Prostate gland (tissue), 2 donors: ENCODE data around the gene OR10A2.

Experiments
- POLR2A ChIP-seq: fragments of 450-650 bp; IDR thresholded peaks from one replicate; pipeline ENCODE4 v1.6.1; 2016; ENCODE audit warnings: antibody characterized with exemption, mild to moderate bottlenecking
- POLR2AphosphoS5 ChIP-seq: sonication (generic); formaldehyde crosslinking; IDR thresholded peaks from one replicate; pipeline ENCODE4 v1.6.1; 2017; ENCODE audit warnings: antibody characterized with exemption
- TF ChIP-seq, protein P1 (sequence below), 4 experiments: fragments of 200-600 bp in 2 of 4; fragments of 450-650 bp in 2 of 4; sonication (generic) in 2 of 4; IDR thresholded peaks; 1 replicate in 3 of 4; 2 replicates in 1 of 4; pipeline ENCODE4 v1.5.1; 2016 to 2019; ENCODE audit warnings: antibody characterized with exemption in 4 of 4, mild to moderate bottlenecking in 2 of 4, moderate library complexity in 2 of 4

DNA sequence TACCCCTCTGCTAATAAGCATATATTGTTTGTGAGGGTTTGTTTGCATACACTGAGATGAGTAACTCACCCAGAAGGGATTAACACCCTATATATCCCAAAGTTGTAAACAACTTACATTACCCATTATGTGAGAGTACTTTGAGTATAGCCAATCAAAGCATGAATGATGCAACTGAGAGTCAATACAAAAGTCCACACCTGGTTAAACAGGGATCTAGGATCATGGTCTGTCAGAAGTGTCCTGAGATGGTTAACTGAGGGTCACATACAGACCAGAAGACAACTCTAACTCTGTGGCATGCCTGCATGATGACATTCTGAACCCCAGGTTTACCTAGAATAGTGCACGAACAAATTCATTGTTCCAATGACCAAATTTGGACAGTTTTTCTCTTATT lies 34.8 kb upstream of the OR10A2 start:
- TF ChIP-seq POLR2A (no peak), POLR2AphosphoS5 (no peak)
- TF ChIP-seq, protein P1, sequence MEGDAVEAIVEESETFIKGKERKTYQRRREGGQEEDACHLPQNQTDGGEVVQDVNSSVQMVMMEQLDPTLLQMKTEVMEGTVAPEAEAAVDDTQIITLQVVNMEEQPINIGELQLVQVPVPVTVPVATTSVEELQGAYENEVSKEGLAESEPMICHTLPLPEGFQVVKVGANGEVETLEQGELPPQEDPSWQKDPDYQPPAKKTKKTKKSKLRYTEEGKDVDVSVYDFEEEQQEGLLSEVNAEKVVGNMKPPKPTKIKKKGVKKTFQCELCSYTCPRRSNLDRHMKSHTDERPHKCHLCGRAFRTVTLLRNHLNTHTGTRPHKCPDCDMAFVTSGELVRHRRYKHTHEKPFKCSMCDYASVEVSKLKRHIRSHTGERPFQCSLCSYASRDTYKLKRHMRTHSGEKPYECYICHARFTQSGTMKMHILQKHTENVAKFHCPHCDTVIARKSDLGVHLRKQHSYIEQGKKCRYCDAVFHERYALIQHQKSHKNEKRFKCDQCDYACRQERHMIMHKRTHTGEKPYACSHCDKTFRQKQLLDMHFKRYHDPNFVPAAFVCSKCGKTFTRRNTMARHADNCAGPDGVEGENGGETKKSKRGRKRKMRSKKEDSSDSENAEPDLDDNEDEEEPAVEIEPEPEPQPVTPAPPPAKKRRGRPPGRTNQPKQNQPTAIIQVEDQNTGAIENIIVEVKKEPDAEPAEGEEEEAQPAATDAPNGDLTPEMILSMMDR (IDR thresholded peaks at IDR 0.05) = no peak
